ENCODE results near the gene IL15.
"Not testable (repeated sequence)": the region's sequence is repeated elsewhere in the genome, so short reads cannot be mapped to it uniquely, and the experiment has no call there.

The IL15 gene

DNA sequence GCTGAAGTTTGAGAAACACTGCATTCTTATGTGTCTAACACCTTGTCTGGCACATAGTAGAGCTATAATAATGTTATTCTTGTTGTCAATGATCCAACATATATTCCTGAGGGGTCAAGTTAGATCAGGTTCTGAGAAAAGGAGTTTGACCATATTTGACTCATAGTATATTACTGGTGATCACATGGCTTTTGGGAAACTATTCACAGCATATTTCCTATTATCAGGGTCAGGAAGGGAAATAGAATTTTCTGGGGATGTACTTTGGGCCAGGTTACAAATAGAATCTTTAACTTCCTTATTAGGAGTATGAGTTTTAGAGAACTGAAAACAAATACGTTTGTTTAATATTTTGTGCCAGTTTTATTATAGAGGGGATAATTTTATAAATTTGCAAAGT, 11.6 kb downstream of the IL15 start:
- DNase-seq (ENCODE audit: low read depth): no peak

DNA sequence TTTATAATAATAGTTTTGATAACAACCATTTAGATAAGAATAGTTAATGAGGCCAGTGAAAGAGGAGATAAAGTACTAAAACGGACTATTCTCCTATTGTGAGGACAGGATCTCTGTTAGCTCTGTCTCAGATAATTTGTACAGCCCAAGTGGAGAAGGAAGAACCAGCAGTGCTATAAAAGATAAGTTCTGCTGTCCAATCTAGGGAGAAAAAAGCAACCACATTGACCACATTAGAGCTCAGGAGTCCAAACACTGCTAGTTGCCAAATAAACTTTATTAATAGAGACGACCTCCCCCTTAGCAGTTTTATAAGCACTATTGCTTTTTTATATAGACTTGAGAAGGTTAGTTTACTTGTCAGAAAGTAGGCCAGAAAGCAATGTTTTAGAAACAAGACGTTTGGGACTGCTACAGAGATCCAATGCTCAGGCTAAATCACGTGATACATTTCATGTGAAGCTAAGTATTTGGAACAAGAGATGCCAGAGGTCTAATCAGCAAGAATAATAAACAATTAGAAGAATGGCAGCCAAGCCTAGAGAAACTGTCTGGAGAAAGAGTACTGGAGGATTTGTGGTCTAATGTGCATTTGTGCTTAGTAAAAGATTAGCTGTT, 15.9 kb downstream of the IL15 start:
- no peak for DNase-seq (ENCODE audit: low read depth)

DNA sequence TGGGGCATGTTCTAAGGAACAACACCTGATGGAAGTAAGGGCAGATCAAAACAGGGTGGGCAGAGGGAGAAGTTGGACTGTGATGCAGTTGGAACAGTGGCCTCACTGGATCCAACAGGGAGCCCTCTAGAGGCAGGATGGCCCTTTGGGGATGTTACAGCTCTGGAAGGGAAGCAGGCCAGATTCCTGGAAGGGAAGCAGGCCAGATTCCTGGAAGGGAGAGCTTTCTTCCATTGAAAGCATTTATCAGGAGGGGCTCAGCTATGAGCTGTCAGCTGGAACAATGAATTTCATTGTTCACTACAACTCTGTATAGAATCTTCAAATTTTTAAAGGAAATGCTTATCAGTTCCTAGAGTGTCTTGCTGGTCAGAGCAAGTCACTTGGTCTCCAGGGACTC, 17.7 kb downstream of the IL15 start:
- no peak for DNase-seq (ENCODE audit: low read depth)

DNA sequence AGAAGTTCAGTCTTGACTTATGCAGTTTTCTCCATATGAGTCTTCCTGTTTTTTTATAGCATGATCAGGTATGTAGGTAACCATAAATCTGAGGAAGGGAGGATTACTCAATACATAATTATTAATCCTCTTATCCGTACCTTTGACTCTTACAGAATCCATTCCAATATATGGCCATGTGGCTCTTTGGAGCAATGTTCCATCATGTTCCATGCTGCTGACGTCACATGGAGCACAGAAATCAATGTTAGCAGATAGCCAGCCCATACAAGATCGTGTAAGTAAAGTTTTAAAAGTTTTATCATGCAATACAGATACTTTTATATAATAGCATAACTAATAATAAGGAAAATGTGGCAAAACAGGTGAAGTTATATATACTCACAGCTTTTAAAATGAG, 19.6 kb downstream of the IL15 start:
- no peak for DNase-seq (ENCODE audit: low read depth)

- DNase-seq (ENCODE audit: low read depth): no peak
These were observed 21.3 kb downstream of the IL15 start for GRCh38 chr4:141657550-141658250.

- no peak for DNase-seq (ENCODE audit: low read depth)
These were observed 21.9 kb downstream of the IL15 start for GRCh38 chr4:141658309-141658708.

DNA sequence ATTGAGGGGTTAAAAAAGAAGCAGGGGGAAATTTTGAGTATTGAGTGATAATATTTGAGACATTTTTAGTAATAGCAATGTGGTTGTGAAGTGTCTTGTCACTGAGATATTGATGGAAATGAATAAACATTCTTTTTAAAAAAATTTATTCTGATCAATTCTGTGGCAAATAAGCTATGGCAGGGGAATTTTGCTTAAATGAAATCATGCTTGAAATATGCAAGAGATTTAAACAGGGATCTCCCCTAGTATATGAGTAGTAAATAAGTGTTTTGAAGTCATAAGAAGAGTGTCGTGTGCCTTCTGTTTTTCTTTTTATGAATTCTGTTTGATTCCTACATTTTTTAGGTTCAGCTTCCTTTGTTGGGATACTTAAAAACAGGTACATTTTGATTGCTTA, 23.2 kb downstream of the IL15 start:
- DNase-seq (ENCODE audit: low read depth): no peak

DNA sequence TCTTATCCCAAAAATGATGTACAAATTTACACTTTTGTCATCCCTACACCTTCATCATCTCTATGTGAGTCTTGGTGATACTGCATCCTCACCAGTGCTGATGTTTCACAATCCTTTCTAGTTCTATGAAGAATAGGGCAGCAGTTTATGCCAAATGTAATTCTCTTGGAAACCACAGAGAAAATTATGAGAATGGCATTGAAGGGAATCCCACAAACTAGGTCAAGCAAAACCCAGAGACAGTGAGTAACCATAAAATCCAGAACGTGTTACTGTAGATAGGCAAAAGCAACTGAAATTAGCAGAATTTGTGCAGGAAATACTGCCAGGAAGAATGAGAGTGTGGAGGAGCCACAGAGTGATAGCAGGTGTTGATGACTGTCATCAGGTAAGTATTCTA, 24.5 kb downstream of the IL15 start:
- DNase-seq (ENCODE audit: low read depth): no peak

- no peak for DNase-seq (ENCODE audit: low read depth)
These were observed 32.0 kb downstream of the IL15 start for GRCh38 chr4:141668200-141668910.

DNA sequence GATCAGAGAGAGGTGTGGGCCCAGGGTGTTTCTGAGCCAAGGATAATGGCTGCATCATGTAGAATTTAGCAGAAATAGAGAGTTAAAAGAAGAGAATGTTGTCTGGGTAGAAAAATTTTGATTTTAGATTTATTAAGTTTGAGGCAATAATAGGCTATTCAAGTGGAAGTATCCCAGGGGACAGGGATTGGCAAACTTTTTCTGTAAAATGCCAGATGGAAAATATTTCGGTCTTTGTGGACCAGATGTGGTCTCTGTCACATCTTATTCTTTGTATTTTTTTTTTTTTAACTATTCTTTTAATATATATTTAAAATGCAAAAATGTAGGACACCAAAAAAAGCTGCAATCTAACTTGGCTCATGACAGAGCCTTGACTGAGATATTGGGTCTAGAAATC, 33.1 kb downstream of the IL15 start:
- no peak for DNase-seq (ENCODE audit: low read depth)

DNA sequence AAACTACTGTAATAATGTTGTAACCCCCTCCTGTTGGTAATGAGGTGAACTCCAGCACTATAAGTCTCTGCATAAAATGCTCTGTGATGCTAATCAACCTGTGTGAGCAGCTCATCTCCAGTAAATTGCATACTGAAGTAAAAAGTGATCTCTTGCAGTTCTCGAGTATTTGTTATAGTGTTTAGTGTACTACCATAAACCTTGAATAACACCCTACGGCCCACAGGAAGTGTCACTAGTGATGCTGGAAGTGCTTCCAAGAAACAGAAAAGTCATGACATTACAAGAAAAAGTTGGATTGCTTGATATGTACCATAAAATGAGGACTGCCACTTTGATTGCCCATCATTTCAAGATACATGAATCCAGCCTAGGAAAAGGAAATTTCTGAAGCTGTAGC, 39.0 kb downstream of the IL15 start:
- no peak for DNase-seq (ENCODE audit: low read depth)

- DNase-seq (ENCODE audit: low read depth): no peak
These were observed 39.8 kb downstream of the IL15 start for GRCh38 chr4:141676087-141676670.

- DNase-seq (ENCODE audit: low read depth): no peak
These were observed 43.7 kb downstream of the IL15 start for GRCh38 chr4:141680060-141680459.

- DNase-seq (ENCODE audit: low read depth): no peak
These were observed 48.4 kb downstream of the IL15 start for GRCh38 chr4:141684785-141685184.

DNA sequence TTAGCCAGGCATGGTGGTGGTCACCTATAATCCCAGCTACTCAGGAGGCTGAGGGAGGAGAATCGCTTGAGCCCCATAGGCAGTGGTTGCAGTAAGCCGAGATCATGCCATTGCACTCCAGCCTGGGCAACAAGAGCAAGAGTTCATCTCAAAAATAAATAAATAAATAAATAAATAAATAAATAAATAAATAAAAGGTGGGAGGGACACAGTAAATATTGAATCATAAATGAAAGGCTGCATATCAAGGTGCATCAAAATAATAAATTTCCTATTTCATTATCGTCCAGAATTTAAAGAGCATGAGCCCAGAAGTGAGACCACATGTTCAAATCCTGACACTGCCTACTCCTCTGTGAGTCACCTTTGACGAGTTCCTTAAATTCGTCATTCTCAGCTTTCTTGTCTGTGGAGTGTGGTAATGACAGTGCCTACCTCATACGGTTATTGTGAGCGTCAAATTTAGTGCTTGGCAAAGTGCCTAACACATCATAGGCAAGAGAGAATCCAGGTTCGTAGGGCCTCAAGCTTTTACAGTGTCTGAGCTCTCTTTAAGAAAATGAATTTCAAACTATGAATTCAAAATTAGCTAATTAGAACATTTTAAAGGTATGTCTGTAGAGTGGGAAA, 49.9 kb downstream of the IL15 start:
- DNase-seq (ENCODE audit: low read depth): no peak

GRCh38 chr4:141686879-141687278, 50.5 kb downstream of the IL15 start:
- DNase-seq (ENCODE audit: low read depth): no peak

- DNase-seq (ENCODE audit: low read depth): not testable (repeated sequence)
These were observed 53.4 kb downstream of the IL15 start for GRCh38 chr4:141689726-141690296.

GRCh38 chr4:141691247-141691646, 54.9 kb downstream of the IL15 start:
- DNase-seq (ENCODE audit: low read depth): not testable (repeated sequence)

- no peak for DNase-seq (ENCODE audit: low read depth)
These were observed 55.7 kb downstream of the IL15 start for GRCh38 chr4:141692081-141692480.

DNA sequence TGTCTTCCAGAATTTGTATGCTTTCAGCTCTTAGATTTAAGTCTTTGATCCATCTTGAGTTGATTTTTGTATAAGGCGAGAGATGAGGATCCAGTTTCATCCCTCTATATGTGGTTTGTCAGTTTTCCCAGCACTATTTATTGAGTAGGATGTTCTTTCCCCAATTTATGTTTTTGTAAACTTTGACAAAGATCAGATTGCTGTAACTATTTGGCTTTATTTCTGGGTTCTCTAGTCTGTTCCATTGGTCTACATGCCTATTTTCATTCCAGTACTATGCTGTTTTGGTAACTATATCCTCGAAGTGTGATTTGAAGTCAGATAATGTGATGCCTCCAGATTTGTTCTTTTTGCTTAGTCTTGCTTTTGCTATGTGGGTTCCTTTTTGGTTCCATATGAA, 60.7 kb downstream of the IL15 start:
- DNase-seq (ENCODE audit: low read depth): no peak

DNA sequence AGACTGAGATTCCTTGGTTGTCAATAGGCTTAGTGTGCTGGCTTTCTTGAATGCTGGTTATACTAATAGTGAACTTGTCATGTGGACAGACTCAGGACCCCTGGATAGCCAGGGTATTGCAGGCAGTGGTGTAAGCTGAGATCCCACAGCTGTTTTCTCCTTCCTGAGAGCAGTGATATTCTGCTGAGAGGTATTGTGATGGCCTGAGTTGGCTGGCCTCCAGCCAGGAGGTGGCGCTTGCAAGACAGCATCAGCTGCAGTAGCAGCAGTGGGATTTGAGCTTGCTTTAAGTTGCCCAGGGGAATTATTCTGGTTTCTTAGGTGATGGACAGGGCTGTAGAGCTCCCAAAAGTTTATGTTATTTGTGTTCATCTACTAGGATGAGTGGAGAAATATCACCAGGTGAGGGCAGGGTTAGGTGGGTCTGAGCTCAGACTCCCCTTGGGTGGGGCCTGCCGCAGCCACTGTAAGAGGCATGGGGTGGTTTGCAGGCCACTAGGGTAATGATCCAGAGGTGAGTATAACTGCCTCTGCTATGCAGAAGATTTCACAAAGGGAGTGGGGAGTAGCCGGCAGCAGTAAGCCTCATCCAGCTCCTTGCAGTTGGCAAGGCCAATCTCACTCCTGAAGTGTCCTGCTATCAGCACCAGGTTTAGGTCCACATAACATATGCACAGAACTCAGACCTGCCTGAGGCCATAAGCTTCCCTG, 66.2 kb downstream of the IL15 start:
- DNase-seq (ENCODE audit: low read depth): no peak

GRCh38 chr4:141703497-141703896, 67.1 kb downstream of the IL15 start:
- DNase-seq (ENCODE audit: low read depth): no peak
